Esophagus squamous epithelium (tissue), 4 donors: ENCODE data around the gene PLEKHG4B.

ENCODE experiments used
- POLR2A ChIP-seq, 4 donors: fragments of 450-650 bp; IDR thresholded peaks; one replicate each; pipeline ENCODE4 v1.6.1; 2017; ENCODE audit warnings: antibody characterized with exemption in 4 of 4, mild to moderate bottlenecking in 4 of 4, moderate library complexity in 3 of 4
- TF ChIP-seq, protein P1 (sequence below), 6 experiments: fragments of 450-650 bp in 4 of 6; fragments of 200-600 bp in 2 of 6; sonication (generic) in 2 of 6; IDR thresholded peaks; one replicate each; pipeline ENCODE4 v1.5.1; 2016 to 2019; ENCODE audit warnings: antibody characterized with exemption in 6 of 6, mild to moderate bottlenecking in 4 of 6, moderate library complexity in 4 of 6

GRCh38 chr5:42250-42649 lies 49.7 kb upstream of the PLEKHG4B start:
- TF ChIP-seq, protein P1, sequence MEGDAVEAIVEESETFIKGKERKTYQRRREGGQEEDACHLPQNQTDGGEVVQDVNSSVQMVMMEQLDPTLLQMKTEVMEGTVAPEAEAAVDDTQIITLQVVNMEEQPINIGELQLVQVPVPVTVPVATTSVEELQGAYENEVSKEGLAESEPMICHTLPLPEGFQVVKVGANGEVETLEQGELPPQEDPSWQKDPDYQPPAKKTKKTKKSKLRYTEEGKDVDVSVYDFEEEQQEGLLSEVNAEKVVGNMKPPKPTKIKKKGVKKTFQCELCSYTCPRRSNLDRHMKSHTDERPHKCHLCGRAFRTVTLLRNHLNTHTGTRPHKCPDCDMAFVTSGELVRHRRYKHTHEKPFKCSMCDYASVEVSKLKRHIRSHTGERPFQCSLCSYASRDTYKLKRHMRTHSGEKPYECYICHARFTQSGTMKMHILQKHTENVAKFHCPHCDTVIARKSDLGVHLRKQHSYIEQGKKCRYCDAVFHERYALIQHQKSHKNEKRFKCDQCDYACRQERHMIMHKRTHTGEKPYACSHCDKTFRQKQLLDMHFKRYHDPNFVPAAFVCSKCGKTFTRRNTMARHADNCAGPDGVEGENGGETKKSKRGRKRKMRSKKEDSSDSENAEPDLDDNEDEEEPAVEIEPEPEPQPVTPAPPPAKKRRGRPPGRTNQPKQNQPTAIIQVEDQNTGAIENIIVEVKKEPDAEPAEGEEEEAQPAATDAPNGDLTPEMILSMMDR (IDR thresholded peaks at IDR 0.05), result peak in 3 of 6 experiments; percentile 14 to 32 (median 22)
- no peak for TF ChIP-seq POLR2A (IDR thresholded peaks at IDR 0.05)
